HG03064 (cell line): ENCODE measurements around the gene ITGA6.

Source experiments
- ATAC-seq: cut with Tn5 transposase; IDR thresholded peaks from one replicate; pipeline ENCODE4 v1.9.1; 2021; ENCODE audit warnings: low read depth; ENCODE audit not compliant: unreplicated experiment

The ITGA6 gene

GRCh38 chr2:172415865-172416183 lies 11.6 kb upstream of the ITGA6 start:
- no peak for ATAC-seq

- ATAC-seq = no peak
Measured at GRCh38 chr2:172416447-172417058, 10.8 kb upstream of the ITGA6 start.

- ATAC-seq = no peak
Measured at GRCh38 chr2:172420216-172420615, 7.2 kb upstream of the ITGA6 start.

- no peak for ATAC-seq
Measured at GRCh38 chr2:172423160-172423559, 4.2 kb upstream of the ITGA6 start.

DNA sequence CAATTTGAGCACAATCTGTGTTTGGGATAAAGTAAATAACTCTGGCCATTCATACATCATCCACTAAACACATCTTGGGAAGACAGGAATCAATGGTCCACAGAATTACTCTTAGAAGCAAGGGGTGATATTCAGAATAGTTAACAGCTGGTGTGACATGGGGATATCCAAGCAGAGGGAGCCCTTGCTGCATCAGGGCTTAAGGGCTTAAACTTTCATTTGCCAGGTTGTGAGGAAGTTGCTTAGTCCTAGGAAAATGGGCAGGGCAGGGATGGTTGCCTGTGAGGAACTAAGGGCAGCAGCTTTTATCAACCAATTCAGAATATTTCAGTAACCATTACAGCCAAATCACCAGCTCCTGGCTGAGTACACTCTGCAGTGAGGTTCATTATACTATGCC lies 2.0 kb upstream of the ITGA6 start:
- ATAC-seq = no peak

GRCh38 chr2:172426635-172427255 lies 641 bp upstream of the ITGA6 start:
- no peak for ATAC-seq

- ATAC-seq = no peak
Measured at GRCh38 chr2:172427990-172428831, 825 bp downstream of the ITGA6 start.

DNA sequence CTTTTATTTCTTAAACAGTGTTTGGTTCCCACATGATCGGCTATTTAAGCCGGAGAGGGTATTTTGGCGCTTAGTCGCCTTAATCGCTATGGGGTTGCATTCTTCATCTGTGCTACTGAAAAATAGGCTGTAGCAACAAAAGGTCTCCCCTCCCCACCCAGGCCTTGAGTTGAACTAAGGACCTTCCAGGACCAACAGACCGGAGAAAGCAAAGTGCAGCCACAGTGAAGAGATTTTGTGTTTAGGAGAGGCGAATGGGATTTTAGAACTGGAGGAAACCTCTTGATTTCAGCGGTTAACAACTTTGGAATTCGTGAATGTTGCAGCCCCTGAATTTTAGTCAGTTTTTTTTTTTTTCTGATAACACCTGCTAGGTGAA lies 1.4 kb downstream of the ITGA6 start:
- no peak for ATAC-seq

DNA sequence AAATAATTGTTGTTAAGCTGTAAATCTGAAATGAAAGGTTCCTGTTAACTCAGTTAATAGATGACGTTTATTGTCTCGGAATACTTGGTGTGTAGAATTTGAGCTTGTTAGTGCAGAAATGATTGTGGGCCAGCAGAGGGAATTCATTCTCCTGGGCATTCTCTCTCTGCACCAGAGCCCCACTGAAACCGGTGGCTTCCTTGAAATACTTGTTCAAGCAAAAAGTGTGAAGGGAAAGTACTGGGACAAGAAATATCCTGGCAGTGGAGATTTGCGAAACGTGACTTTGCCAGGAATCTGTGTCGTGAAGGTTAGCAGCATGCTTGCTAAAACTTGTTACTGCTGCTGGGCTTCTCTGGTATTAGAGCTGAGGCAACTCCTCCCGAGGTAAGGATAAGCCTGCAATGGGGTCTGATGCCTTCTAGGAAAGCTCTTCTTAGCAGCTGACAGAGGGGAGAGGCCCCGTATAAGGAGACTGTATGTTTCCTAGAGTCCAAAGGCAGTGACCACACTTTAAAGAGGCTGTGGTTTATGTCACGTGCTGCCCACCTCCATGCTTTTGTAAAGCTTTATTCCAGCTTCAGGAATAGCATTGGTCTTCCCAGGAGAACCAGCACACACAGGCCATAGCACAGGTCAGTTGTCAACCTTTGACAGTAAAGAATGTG lies 2.0 kb downstream of the ITGA6 start:
- ATAC-seq = no peak

DNA sequence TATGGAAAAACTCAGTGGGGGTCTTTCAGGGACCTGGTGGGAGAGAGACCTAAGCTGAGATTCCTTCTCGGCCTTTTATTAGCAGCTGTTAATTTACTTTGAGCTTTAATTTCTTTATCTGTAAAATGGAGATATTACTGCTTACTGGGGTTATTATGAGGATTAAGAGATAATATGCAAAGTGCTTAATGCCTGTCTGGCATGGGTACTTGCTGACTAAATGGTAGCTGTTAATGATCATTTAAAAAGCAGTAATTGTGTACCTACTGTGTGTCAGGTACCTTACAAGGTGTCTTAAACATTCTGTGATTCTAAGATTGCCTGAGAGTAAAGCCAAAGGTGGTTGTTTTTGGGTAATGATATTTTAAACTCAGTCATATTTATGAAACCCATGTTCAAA lies 2.6 kb downstream of the ITGA6 start:
- no peak for ATAC-seq

DNA sequence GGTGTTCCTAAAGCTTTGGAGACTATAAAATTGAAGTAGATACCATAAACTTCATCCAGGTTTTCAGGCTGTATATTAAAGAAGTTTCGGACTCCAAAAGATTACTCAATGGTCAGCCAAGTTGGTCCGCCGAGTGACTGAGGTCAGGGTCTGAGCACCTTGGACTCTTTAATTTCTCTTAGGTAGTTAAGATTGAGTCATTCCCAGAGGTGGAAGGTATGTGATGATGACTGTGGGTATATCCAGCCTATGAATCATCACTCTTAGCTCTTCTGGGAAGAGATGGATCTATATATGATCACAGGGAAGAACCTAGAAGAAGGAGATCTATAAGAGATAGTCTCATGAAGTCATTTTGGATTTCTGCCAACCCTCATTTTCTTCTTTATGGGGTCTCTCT lies 3.3 kb downstream of the ITGA6 start:
- no peak for ATAC-seq

- ATAC-seq = no peak
Measured at GRCh38 chr2:172431463-172431862, 4.1 kb downstream of the ITGA6 start.

DNA sequence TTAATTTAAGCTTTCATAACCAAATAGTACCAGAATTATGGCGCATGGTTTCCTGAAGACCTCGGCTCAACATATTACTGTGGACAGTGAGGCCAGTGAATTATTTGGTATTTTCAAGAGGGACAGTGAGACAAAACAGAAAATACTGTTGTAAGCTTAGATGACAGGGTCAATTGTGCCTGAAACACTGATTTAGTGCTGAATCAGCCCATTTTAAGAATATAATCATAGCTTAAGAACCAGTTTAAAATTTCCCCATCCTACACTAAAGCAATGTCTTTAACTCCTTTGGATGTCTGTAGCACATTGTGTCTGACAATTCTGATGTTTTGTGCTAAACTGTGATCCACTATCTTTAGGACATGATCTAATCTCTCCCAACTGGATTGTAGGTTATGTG lies 4.6 kb downstream of the ITGA6 start:
- ATAC-seq = no peak

GRCh38 chr2:172433144-172433543 lies 5.8 kb downstream of the ITGA6 start:
- ATAC-seq = no peak

DNA sequence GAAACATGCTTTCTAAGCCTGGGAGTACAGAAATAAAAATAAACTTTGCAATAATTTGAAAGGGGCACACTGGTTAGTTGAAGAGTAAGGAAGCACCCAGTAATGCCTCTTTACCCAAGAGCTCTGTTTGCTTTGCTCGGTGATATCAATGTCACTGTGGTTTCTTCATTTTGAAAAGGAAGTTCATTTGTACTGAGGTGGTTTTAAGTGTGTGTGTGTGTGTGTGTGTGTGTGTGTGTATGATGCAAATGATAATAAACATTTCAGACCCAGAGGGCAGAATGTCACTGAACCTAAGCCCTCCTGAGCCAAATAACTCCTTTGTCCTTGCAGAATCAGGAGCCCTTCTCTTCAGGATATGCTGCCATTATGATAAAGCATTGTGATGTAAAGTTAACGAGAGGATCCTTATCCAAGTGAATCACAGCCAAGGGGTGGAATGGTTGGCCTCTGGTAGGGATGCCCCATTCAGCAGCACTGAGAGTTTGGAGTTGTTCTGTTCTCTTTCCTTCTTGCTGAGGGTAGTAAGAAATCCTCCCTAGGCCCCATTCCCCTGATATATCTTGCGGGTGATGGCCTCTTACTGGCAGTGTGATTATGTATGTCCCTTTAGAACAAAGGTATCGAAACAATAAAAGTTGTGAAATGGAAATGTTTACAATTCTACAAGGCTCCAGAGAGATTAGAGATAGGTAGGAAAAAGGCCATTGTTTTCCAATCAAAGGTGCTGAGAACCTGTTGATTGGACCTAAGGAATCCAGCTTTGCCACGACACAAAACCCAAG lies 7.6 kb downstream of the ITGA6 start:
- no peak for ATAC-seq

GRCh38 chr2:172435606-172435911 lies 8.2 kb downstream of the ITGA6 start:
- ATAC-seq = no peak

GRCh38 chr2:172436889-172437288 lies 9.5 kb downstream of the ITGA6 start:
- ATAC-seq = no peak

DNA sequence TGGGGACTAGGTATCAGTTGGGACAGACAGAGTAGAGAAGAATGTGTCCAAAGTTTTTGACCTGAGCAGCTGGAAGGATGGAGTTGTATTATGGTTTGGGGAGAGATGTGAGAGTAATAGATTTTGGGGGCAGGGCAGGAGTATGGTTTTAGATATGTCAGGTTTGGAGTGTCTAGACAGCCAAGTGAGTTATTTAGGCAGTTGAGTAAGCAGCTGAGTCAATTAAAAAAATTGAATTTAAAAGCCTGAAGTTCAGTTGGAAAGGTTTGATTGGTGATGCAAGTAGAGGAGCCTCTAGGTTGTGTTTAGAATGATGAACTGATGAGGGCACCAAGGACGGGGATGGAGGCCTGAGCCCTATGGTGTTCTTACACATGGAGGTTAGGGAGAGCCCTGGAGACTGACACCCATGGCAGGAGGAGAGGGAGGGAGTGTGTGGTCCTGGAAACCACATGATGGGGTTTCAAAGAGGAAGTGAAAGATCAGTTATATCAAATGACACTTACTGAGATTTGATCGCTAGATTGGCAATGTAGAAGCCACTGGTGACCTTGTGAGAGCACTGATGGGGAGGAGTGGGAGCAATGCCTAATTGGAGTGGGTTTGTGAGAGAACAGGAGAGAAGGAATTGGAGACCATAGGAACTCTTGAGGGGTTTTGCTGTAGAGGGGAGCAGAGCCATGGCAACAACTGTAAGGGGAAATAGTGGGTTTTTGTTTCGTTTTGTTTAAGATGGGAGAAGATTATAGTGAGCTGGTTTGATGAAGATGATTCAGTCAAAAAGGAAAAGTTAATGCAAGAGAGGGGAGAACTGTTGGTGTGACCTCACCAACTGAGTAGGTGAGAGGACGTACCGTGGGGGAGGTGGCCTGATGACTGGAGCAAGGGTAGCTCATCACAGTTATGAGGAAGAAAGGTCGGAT lies 10.3 kb downstream of the ITGA6 start:
- ATAC-seq = no peak

- ATAC-seq = no peak
Measured at GRCh38 chr2:172438741-172439508, 11.5 kb downstream of the ITGA6 start.
